Activated B cell treated with CpG ODN at 0.5 μM for 24 hours (primary cell): ENCODE results near the gene LIPC. TPM values are rescaled to one million over a fixed set of nuclear protein-coding genes. Genes with fewer than 3 reads are reported as not detected.

ENCODE experiments used
- ATAC-seq: fragments of 200-7000 bp; cut with Tn5 transposase; one replicate; pipeline ENCODE4 v1.10.0; 2021; ENCODE audit warnings: low read depth, mild to moderate bottlenecking, moderate library complexity
- CTCF ChIA-PET: fragments of 350-600 bp; sonication (Branson Sonifier 250); formaldehyde crosslinking; loops from one replicate; lab custom pipeline; 2021; ENCODE audit warnings: antibody characterized with exemption; lab: Charles Lee
- POLR2A ChIA-PET: fragments of 350-600 bp; sonication (Branson Sonifier 250); formaldehyde crosslinking; loops from one replicate; lab custom pipeline; 2021; ENCODE audit warnings: antibody characterized with exemption; lab: Charles Lee
- DNase-seq: peaks from one replicate; pipeline ENCODE4 v3.0.0; 2022
- H3K27ac Mint-ChIP-seq: one replicate; pipeline ENCODE4 v1.8.0; 2020; ENCODE audit warnings: mixed read lengths
- H3K27me3 Mint-ChIP-seq: one replicate; pipeline ENCODE4 v1.8.0; 2021; ENCODE audit warnings: mixed read lengths
- H3K36me3 Mint-ChIP-seq: one replicate; pipeline ENCODE4 v1.8.0; 2021; ENCODE audit warnings: low read depth, mixed read lengths
- H3K4me1 Mint-ChIP-seq: one replicate; pipeline ENCODE4 v1.8.0; 2021; ENCODE audit warnings: mixed read lengths
- H3K4me3 Mint-ChIP-seq: one replicate; pipeline ENCODE4 v1.8.0; 2020; ENCODE audit warnings: mild to moderate bottlenecking, mixed read lengths
- H3K9me3 Mint-ChIP-seq: one replicate; pipeline ENCODE4 v1.8.0; 2020; ENCODE audit warnings: mixed read lengths
- CTCF ChIP-seq: fragments of 200-600 bp; IDR thresholded peaks from one replicate; pipeline ENCODE4 v1.8.0; 2022; ENCODE audit warnings: antibody characterized with exemption, mild to moderate bottlenecking
- intact Hi-C: fragments of 100-400 bp; cut with micrococcal nuclease; formaldehyde crosslinking; loops from one replicate; pipeline ENCODE4 v1.15.1; 2024
- total RNA-seq: library from RNA; stranded (reverse); gene quantifications from 2 replicates; pipeline ENCODE4 v1.2.3, GENCODE V29; 2022

Gene LIPC
- total RNA-seq, 1 donor from 2014 or later: not detected

- TF ChIP-seq CTCF: no peak
- Mint-ChIP-seq H3K4me3 (no peak overlapping the region), H3K27me3 (no peaks in the 10 kb centered on the region), H3K36me3 (no peaks in the 10 kb centered on the region), H3K4me1 (no peaks in the 10 kb centered on the region), H3K27ac (no peak overlapping the region), H3K9me3 (no peaks in the 10 kb centered on the region)
- DNase-seq (no peak), ATAC-seq (no peak)
- POLR2A ChIA-PET: no interaction called here
- CTCF ChIA-PET: no interaction called here
- intact Hi-C loops: no loop called here
These were observed 9.1 kb downstream of the LIPC start for GRCh38 chr15:58440922-58441321.

GRCh38 chr15:58441376-58442070 is 9.7 kb downstream of the LIPC start:
- Mint-ChIP-seq H3K9me3 (no peaks in the 10 kb centered on the region), H3K4me1 (no peaks in the 10 kb centered on the region), H3K36me3 (no peaks in the 10 kb centered on the region), H3K27ac (no peak overlapping the region), H3K27me3 (no peaks in the 10 kb centered on the region), H3K4me3 (no peak overlapping the region)
- intact Hi-C loops: no loop called here
- ATAC-seq (no peak), DNase-seq (no peak)
- ChIA-PET POLR2A (no interaction called here), CTCF (no interaction called here)
- TF ChIP-seq CTCF: no peak

- no peaks in the 10 kb centered on the region for H3K27me3 Mint-ChIP-seq
- POLR2A ChIA-PET: no interaction called here
- no peak for TF ChIP-seq CTCF
- ATAC-seq (no peak), DNase-seq (no peak)
- CTCF ChIA-PET: no interaction called here
- intact Hi-C loops: no loop called here
- no peaks in the 10 kb centered on the region for H3K9me3 Mint-ChIP-seq
- no peaks in the 10 kb centered on the region for H3K4me1 Mint-ChIP-seq
- no peak overlapping the region for H3K27ac Mint-ChIP-seq
- H3K36me3 Mint-ChIP-seq: no peaks in the 10 kb centered on the region
- no peak overlapping the region for H3K4me3 Mint-ChIP-seq
These were observed 10.3 kb downstream of the LIPC start for GRCh38 chr15:58442122-58442521.

DNA sequence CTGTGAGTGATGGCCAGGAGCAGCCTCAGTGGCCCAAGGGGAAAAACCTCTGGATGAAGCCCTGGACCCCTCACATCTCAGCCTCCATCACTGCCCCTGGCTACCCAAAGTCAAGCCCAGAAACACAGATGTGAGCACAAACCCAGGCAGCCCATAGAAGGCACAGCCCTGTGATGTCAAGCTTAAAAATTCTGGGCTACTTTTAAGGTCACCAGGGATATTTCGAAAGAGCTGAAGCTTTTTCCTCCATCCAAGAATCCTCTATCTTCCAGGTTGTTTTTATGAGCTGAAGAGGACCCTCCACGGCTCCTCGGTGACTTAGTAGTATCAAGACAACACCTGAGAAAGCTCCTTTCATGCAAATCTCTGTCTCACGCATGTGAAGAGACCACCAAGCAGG is 11.5 kb downstream of the LIPC start:
- Mint-ChIP-seq H3K36me3 (no peaks in the 10 kb centered on the region), H3K27ac (no peak overlapping the region), H3K4me1 (no peaks in the 10 kb centered on the region), H3K27me3 (no peaks in the 10 kb centered on the region), H3K9me3 (no peaks in the 10 kb centered on the region), H3K4me3 (no peak overlapping the region)
- intact Hi-C loops: no loop called here
- ATAC-seq: no peak
- no peak for DNase-seq
- no peak for TF ChIP-seq CTCF
- POLR2A ChIA-PET: no interaction called here
- CTCF ChIA-PET: no interaction called here

- no peaks in the 10 kb centered on the region for H3K36me3 Mint-ChIP-seq
- H3K9me3 Mint-ChIP-seq: no peaks in the 10 kb centered on the region
- CTCF ChIA-PET: no interaction called here
- no peak overlapping the region for H3K27ac Mint-ChIP-seq
- POLR2A ChIA-PET: no interaction called here
- H3K4me3 Mint-ChIP-seq: no peak overlapping the region
- no peaks in the 10 kb centered on the region for H3K4me1 Mint-ChIP-seq
- no peak for TF ChIP-seq CTCF
- DNase-seq (no peak), ATAC-seq (no peak)
- no peaks in the 10 kb centered on the region for H3K27me3 Mint-ChIP-seq
- intact Hi-C loops: no loop called here
These were observed 12.3 kb downstream of the LIPC start for GRCh38 chr15:58444056-58444455.
